Kidney (tissue), 14 donors: ENCODE results near the gene ARAP1. TPM values are rescaled to one million over a fixed set of nuclear protein-coding genes. Genes with fewer than 3 reads are reported as not detected.
A peak's percentile ranks its signal among the peaks of the same experiment; 100 is the strongest.

Experiments
- DNase-seq, 5 donors: peaks; one replicate each; pipeline ENCODE4 v3.0.0-alpha.2; 2013 to 2020
- FAIRE-seq: peaks from 2 replicates; lab custom pipeline; 2012; peaks lifted over from hg19 to GRCh38; lab: Jason Lieb, UNC
- H3K27ac ChIP-seq, 2 donors: one replicate each; pipeline ENCODE4 v1.7.0; 2013; ENCODE audit warnings: low read depth in 2 of 2, low read length in 2 of 2, inconsistent platforms in 1 of 2
- H3K27me3 ChIP-seq: one replicate; pipeline ENCODE4 v1.7.1; 2013; ENCODE audit warnings: low read length, inconsistent platforms; ENCODE audit not compliant: control insufficient read depth, insufficient read depth
- H3K36me3 ChIP-seq, 3 donors: one replicate each; pipeline versions ENCODE4 v1.7.0 to v1.7.1; 2013; ENCODE audit warnings: low read length in 3 of 3, control low read depth in 1 of 3, inconsistent platforms in 1 of 3; ENCODE audit not compliant: insufficient read depth in 3 of 3, control insufficient read depth in 2 of 3
- H3K4me1 ChIP-seq, 3 donors: one replicate each; pipeline versions ENCODE4 v1.7.0 to v1.7.1; 2013; ENCODE audit warnings: low read length in 3 of 3, inconsistent platforms in 1 of 3, low read depth in 1 of 3; ENCODE audit not compliant: control insufficient read depth in 2 of 3, insufficient read depth in 2 of 3
- H3K4me3 ChIP-seq, 3 donors: one replicate each; pipeline versions ENCODE4 v1.7.0 to v1.8.1; 2013; ENCODE audit warnings: low read length in 3 of 3, control low read depth in 1 of 3, inconsistent platforms in 1 of 3
- H3K9ac ChIP-seq, 3 donors: one replicate each; pipeline versions ENCODE4 v1.7.0 to v1.7.1; 2013; ENCODE audit warnings: low read length in 3 of 3, control low read depth in 1 of 3, inconsistent platforms in 1 of 3
- H3K9me3 ChIP-seq, 3 donors: one replicate each; pipeline versions ENCODE4 v1.7.0 to v1.7.1; 2013; ENCODE audit warnings: low read length in 3 of 3, control low read depth in 1 of 3, inconsistent platforms in 1 of 3; ENCODE audit not compliant: control insufficient read depth in 2 of 3, insufficient read depth in 1 of 3
- intact Hi-C: fragments of 100-400 bp; cut with DNase I; formaldehyde crosslinking; loops from one replicate; pipeline ENCODE4 v1.11.1; 2022
- polyA plus RNA-seq: library from polyadenylated mRNA; stranded (reverse); fragments of 350-450 nt; fragmentation: Illumina TruSeq; extraction: RNeasy Lipid Tissue Mini Kit (QIAGEN cat#74804); gene quantifications from one replicate; pipeline ENCODE4 v1.2.3, GENCODE V29; 2014; ENCODE audit warnings: low read depth, low replicate concordance; ENCODE audit not compliant: insufficient read depth
- total RNA-seq: library from RNA; stranded (reverse); fragmentation: NEBNext Ultra II Directional; extraction: Animal tissue kit (Norgen Biotek cat#: 25700); gene quantifications from one replicate; pipeline ENCODE4 v1.2.1, GENCODE V29; 2021
- TF ChIP-seq, protein P1 (sequence below): IDR thresholded peaks from 3 replicates; pipeline ENCODE4 v1.5.1; 2012; ENCODE audit warnings: mild to moderate bottlenecking, moderate library complexity, borderline replicate concordance; ENCODE audit not compliant: insufficient read depth; ENCODE audit errors: extremely low read depth
- donor health status: control.
- donor health status: control.
- donor health status: control.
- donor health status: control.
- donor health status: control.
- donor health status: DM: yes; HTN: yes; CAD: no.
- donor health status: Normal renal cell carcinoma (clear cell type).

The ARAP1 gene
- total and polyA plus RNA-seq, 2 donors from 2014 or later: 58.2 to 80.8 TPM

GRCh38 chr11:72692498-72693237 is 59.5 kb downstream of the ARAP1 start:
- no peaks in the 10 kb centered on the region for H3K4me1 ChIP-seq
- intact Hi-C loops: no loop called here
- peaks cover 7 to 73% (median 54%) of the 10 kb centered on the region in 3 donors for H3K36me3 ChIP-seq
- no peak for FAIRE-seq
- no peak overlapping the region for H3K27ac ChIP-seq
- TF ChIP-seq, protein P1, sequence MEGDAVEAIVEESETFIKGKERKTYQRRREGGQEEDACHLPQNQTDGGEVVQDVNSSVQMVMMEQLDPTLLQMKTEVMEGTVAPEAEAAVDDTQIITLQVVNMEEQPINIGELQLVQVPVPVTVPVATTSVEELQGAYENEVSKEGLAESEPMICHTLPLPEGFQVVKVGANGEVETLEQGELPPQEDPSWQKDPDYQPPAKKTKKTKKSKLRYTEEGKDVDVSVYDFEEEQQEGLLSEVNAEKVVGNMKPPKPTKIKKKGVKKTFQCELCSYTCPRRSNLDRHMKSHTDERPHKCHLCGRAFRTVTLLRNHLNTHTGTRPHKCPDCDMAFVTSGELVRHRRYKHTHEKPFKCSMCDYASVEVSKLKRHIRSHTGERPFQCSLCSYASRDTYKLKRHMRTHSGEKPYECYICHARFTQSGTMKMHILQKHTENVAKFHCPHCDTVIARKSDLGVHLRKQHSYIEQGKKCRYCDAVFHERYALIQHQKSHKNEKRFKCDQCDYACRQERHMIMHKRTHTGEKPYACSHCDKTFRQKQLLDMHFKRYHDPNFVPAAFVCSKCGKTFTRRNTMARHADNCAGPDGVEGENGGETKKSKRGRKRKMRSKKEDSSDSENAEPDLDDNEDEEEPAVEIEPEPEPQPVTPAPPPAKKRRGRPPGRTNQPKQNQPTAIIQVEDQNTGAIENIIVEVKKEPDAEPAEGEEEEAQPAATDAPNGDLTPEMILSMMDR: no peak
- no peaks in the 10 kb centered on the region for H3K9me3 ChIP-seq
- no peaks in the 10 kb centered on the region for H3K27me3 ChIP-seq
- no peak overlapping the region for H3K4me3 ChIP-seq
- H3K9ac ChIP-seq: no peak overlapping the region
- peak in 1 of 5 donors; percentile 60 for DNase-seq

DNA sequence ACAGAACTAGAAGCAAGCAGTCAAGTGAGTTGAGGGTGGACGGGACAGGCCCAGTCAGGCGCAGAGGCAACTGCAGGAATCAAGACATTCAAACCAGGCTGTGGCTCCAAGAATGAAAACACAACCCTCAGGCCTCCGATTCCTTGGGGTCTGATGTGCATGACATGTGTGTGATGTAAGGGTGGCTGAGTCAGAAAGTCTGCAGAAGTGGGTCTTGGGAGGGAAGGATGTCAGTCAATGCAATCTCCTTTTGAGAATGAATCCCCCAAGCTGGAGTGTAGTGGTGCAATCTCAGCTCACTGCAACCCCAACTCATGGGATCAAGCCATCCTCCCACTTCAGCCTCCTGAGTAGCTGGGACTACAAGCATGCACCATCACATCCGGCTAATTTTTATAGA is 62.0 kb downstream of the ARAP1 start:
- no peak for FAIRE-seq
- peaks cover 0 to 2% (median 0%) of the 10 kb centered on the region in 3 donors for H3K4me1 ChIP-seq
- no peak overlapping the region for H3K4me3 ChIP-seq
- H3K36me3 ChIP-seq: peaks cover 7 to 53% (median 48%) of the 10 kb centered on the region in 3 donors
- H3K9me3 ChIP-seq: no peaks in the 10 kb centered on the region
- H3K9ac ChIP-seq: no peak overlapping the region
- intact Hi-C loops: no loop called here
- no peak for DNase-seq
- TF ChIP-seq, protein P1: no peak
- H3K27ac ChIP-seq: no peak overlapping the region
- no peaks in the 10 kb centered on the region for H3K27me3 ChIP-seq

DNA sequence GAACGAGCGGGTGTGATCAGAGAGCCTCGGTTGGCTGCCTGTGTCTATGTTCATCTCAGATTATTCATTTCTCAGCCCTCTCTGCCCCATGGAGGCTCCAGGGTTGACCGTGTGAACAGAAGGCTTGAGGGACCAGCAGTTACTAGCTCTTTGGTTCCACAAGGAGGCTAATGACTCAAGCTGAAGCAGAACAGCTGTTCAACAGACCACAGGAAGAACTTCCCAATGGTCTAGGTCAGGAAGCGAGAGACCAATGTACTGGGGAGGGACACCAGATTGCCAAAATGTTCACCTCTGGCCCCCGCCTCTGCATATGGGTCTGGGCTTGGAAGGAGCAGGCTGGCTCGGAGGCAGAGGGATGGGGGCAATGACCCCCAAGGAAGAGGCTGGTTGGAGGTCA is 63.3 kb downstream of the ARAP1 start:
- no peak for FAIRE-seq
- TF ChIP-seq, protein P1: no peak
- Histone ChIP-seq H3K36me3 (peaks cover 3 to 44% (median 41%) of the 10 kb centered on the region in 3 donors), H3K27ac (no peak overlapping the region), H3K4me1 (peaks cover 0 to 2% (median 0%) of the 10 kb centered on the region in 3 donors), H3K9ac (no peak overlapping the region), H3K9me3 (no peaks in the 10 kb centered on the region), H3K27me3 (no peaks in the 10 kb centered on the region), H3K4me3 (no peak overlapping the region)
- peak in 1 of 5 donors; percentile 57 for DNase-seq
- intact Hi-C loops: no loop called here
